Ovary (tissue), 9 donors: ENCODE measurements around the gene LRRTM1. TPM values are rescaled to one million over a fixed set of nuclear protein-coding genes. Genes with fewer than 3 reads are reported as not detected.

Experiments used
- DNase-seq, 5 donors: peaks; one replicate each; pipeline ENCODE4 v3.0.0-alpha.2; 2019 to 2020
- H3K27ac ChIP-seq, 2 donors: fragments of 200-600 bp; one replicate each; pipeline versions ENCODE4 v1.5.1 to v1.8.0; 2019 to 2022
- H3K27me3 ChIP-seq: fragments of 200-600 bp; one replicate; pipeline ENCODE4 v1.8.0; 2022
- H3K36me3 ChIP-seq: fragments of 200-600 bp; sonication (generic); one replicate; pipeline ENCODE4 v1.5.1; 2019
- H3K4me1 ChIP-seq: one replicate; pipeline ENCODE4 v1.8.1; 2013; ENCODE audit warnings: mild to moderate bottlenecking, moderate library complexity; ENCODE audit not compliant: insufficient read depth
- H3K4me3 ChIP-seq: fragments of 200-600 bp; sonication (generic); one replicate; pipeline ENCODE4 v1.5.1; 2017
- H3K9me3 ChIP-seq, 2 donors: fragments of 200-600 bp in 1 of 2; sonication (generic) in 1 of 2; one replicate each; pipeline versions ENCODE4 v1.5.1 to v1.8.1; 2013 to 2019; ENCODE audit warnings: mild to moderate bottlenecking in 1 of 2, moderate library complexity in 1 of 2
- CTCF ChIP-seq, 3 donors: fragments of 450-650 bp in 2 of 3; fragments of 200-600 bp in 1 of 3; IDR thresholded peaks; one replicate each; pipeline versions ENCODE4 v1.5.1 to v1.8.0; 2016 to 2022; ENCODE audit warnings: antibody characterized with exemption in 3 of 3, mild to moderate bottlenecking in 1 of 3
- EP300 ChIP-seq: sonication (generic); formaldehyde crosslinking; IDR thresholded peaks from one replicate; pipeline ENCODE4 v1.6.1; 2017; ENCODE audit warnings: antibody characterized with exemption
- POLR2A ChIP-seq: fragments of 450-650 bp; IDR thresholded peaks from one replicate; pipeline ENCODE4 v1.6.1; 2017; ENCODE audit warnings: antibody characterized with exemption, mild to moderate bottlenecking, moderate library complexity
- WGBS, 3 donors: extraction: QIAGEN DNeasy Blood & Tissue Kit in 1 of 3; methylation state at CpG; one replicate each; pipeline versions ENCODE4 v1.1.5 to v1.1.7; 2013 to 2017; 5-methylcytosine and 5-hydroxymethylcytosine counted together
- intact Hi-C, 4 donors: fragments of 100-400 bp; cut with DNase I; formaldehyde crosslinking; loops; one replicate each; pipeline versions ENCODE4 v1.11.0 to v1.15.1; 2022 to 2023
- polyA plus RNA-seq, 2 donors: library from polyadenylated mRNA; stranded (reverse); fragments of 200-250 nt in 1 of 2; fragments of 350-450 nt in 1 of 2; fragmentation: Illumina TruSeq in 1 of 2; extraction: RNeasy Lipid Tissue Mini Kit (QIAGEN cat#74804) in 1 of 2; gene quantifications; one replicate each; pipeline ENCODE4 v1.2.3, GENCODE V29; 2013 to 2014
- total RNA-seq, 7 donors: library from RNA; depleted of rRNA in 2 of 7; stranded (reverse); fragments of >200 nt in 2 of 7; fragmentation: NEBNext Ultra II Directional in 3 of 7; extraction: Animal tissue kit (Norgen Biotek cat#: 25700) in 3 of 7; gene quantifications; one replicate each; pipeline versions ENCODE4 v1.1.0 to v1.2.4, GENCODE V29; 2016 to 2023
- donor health status: DM: no; HTN: no; CAD: no; lungs with moderate emphysema.
- donor health status: DM: no; HTN: no; CAD: no.
- donor health status: Bipolar disorder and iron deficiency.
- donor health status: DM: yes; HTN: yes; CAD: no.
- donor health status: DM: no; HTN: no; CAD: no.
- donor health status: DM: yes; HTN: yes; CAD: no.

Gene LRRTM1
- total and polyA plus RNA-seq, 9 donors: 0.25 to 0.66 (median 0.46) TPM; not detected in 2

GRCh38 chr2:80257450-80257849 lies 47.1 kb downstream of the LRRTM1 start:
- Histone ChIP-seq H3K36me3 (no peaks in the 10 kb centered on the region), H3K27me3 (no peaks in the 10 kb centered on the region), H3K27ac (no peak overlapping the region), H3K9me3 (no peaks in the 10 kb centered on the region), H3K4me1 (no peaks in the 10 kb centered on the region), H3K4me3 (no peak overlapping the region)
- no peak for DNase-seq
- TF ChIP-seq EP300 (no peak), CTCF (IDR thresholded peaks at IDR 0.05) (no peak), POLR2A (no peak)
- WGBS, 3 donors: 93 to 100% (median 94%) methylated on average over 4 of the region's 4 CpGs
- intact Hi-C loops: no loop called here

GRCh38 chr2:80256782-80257167 lies 47.8 kb downstream of the LRRTM1 start:
- TF ChIP-seq EP300 (no peak), CTCF (IDR thresholded peaks at IDR 0.05) (no peak), POLR2A (no peak)
- Histone ChIP-seq H3K4me1 (no peaks in the 10 kb centered on the region), H3K36me3 (no peaks in the 10 kb centered on the region), H3K27ac (no peak overlapping the region), H3K9me3 (no peaks in the 10 kb centered on the region), H3K4me3 (no peak overlapping the region), H3K27me3 (no peaks in the 10 kb centered on the region)
- intact Hi-C loops: no loop called here
- no peak for DNase-seq
- 78 to 90% (median 83%) methylated on average over 3 of the region's 3 CpGs for WGBS, 3 donors

- no peak for TF ChIP-seq CTCF (IDR thresholded peaks at IDR 0.05)
- TF ChIP-seq EP300: no peak
- no peak for TF ChIP-seq POLR2A
- 59 to 69% (median 65%) methylated on average over 9 of the region's 9 CpGs for WGBS, 3 donors
These were observed 48.4 kb downstream of the LRRTM1 start for GRCh38 chr2:80255918-80256781.

GRCh38 chr2:80252294-80252986 lies 52.1 kb downstream of the LRRTM1 start:
- Histone ChIP-seq H3K36me3 (no peaks in the 10 kb centered on the region), H3K9me3 (no peaks in the 10 kb centered on the region), H3K4me1 (no peaks in the 10 kb centered on the region), H3K27ac (no peak overlapping the region), H3K4me3 (no peak overlapping the region), H3K27me3 (no peaks in the 10 kb centered on the region)
- intact Hi-C loops: no loop called here
- TF ChIP-seq CTCF (IDR thresholded peaks at IDR 0.05) (no peak), EP300 (no peak), POLR2A (no peak)
- DNase-seq: no peak
- 84 to 87% (median 87%) methylated on average over 7 of the region's 7 CpGs for WGBS, 3 donors

More at GRCh38 chr2:80255918-80256781, 48.4 kb downstream of the LRRTM1 start:
- no peak for DNase-seq
- Histone ChIP-seq H3K27ac (no peak overlapping the region), H3K36me3 (no peaks in the 10 kb centered on the region), H3K27me3 (no peaks in the 10 kb centered on the region), H3K9me3 (no peaks in the 10 kb centered on the region), H3K4me1 (no peaks in the 10 kb centered on the region), H3K4me3 (no peak overlapping the region)
- intact Hi-C loops: no loop called here
